ENCODE data around the gene KCNE5. TPM values are rescaled to one million over a fixed set of nuclear protein-coding genes. Genes with fewer than 3 reads are reported as not detected.
"Not testable (repeated sequence)": the region's sequence is repeated elsewhere in the genome, so short reads cannot be mapped to it uniquely, and the experiment has no call there.

The KCNE5 gene
- total RNA-seq, 1 donor from 2014 or later = 0.80 TPM

GRCh38 chrX:109614951-109615350, 10.0 kb downstream of the KCNE5 start:
- DNase-seq (ENCODE audit: low spot score) = no peak

- no peak for DNase-seq (ENCODE audit: low spot score)
Measured at GRCh38 chrX:109601486-109601885, 23.5 kb downstream of the KCNE5 start.

- DNase-seq (ENCODE audit: low spot score) = no peak
Measured at GRCh38 chrX:109600237-109600651, 24.7 kb downstream of the KCNE5 start.

GRCh38 chrX:109596015-109596414, 29.0 kb downstream of the KCNE5 start:
- DNase-seq (ENCODE audit: low spot score) = no peak

GRCh38 chrX:109590176-109590575, 34.8 kb downstream of the KCNE5 start:
- DNase-seq (ENCODE audit: low spot score) = no peak

- DNase-seq (ENCODE audit: low spot score) = no peak
Measured at GRCh38 chrX:109585488-109585887, 39.5 kb downstream of the KCNE5 start.

- DNase-seq (ENCODE audit: low spot score) = no peak
Measured at GRCh38 chrX:109578916-109579315, 46.1 kb downstream of the KCNE5 start.

- no peak for DNase-seq (ENCODE audit: low spot score)
Measured at GRCh38 chrX:109577055-109577454, 47.9 kb downstream of the KCNE5 start.

- not testable (repeated sequence) for DNase-seq (ENCODE audit: low spot score)
Measured at GRCh38 chrX:109576083-109576482, 48.9 kb downstream of the KCNE5 start.

Other genes starting within 250 kb of the KCNE5 start
- not detected for gene GUCY2F, start 143.1 kb downstream of the KCNE5 start, total RNA-seq
- 8.1 TPM for gene NXT2, start 88.3 kb downstream of the KCNE5 start, total RNA-seq
- 155 TPM for gene ACSL4, start 108.1 kb upstream of the KCNE5 start, total RNA-seq

Data from mesenteric fat pad (tissue), 1 donor.